ENCODE data around the gene PCNP. TPM values are rescaled to one million over a fixed set of nuclear protein-coding genes. Genes with fewer than 3 reads are reported as not detected.

Gene PCNP
- total and polyA plus RNA-seq, 9 donors, result 104 to 237 (median 164) TPM

DNA sequence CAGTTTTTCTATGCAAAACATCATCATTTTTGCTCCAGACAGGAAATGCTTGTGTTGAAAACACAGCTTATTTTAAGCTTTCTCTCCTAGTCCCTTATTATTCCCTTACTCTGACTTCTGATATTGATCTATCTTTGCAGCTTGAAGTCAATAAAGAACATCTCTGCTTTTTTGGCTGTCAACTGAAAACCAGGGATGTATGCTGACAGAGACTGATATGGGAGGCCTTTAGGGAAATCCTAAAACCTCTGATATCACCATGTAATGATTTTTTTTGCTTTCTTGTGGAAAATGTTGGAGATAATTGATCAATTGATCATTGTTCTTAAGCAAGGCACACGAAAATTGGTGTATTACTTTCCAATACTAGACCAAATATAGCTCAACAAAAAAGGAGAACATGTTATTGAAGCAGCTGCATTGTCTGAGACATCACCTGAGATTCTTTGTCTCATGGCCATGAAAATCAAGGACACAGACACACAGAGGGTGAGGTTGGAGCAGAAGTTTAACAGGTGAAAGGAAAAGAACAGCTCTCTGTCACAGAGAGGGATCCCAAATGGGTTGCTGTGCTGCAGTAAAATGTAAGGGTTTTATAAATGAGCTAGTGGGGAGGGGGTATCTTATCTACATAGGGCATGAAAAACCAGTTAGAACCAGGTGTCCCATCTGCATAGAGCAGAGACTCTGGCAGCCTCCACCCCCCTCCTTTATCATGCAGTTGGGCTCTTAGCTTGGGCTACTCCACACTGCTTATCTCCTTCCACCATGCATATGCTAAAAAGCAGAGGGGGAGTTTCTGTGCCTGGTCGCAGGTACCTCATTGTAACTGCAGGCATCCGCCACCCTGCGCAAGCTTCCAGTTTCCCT lies 43.9 kb upstream of the PCNP start:
- Histone ChIP-seq H3K27me3 (no peaks in the 10 kb centered on the region), H3K4me1 (ENCODE audit: insufficient read depth) (no peaks in the 10 kb centered on the region), H3K27ac (no peak overlapping the region), H3K4me3 (no peak overlapping the region), H3K36me3 (no peaks in the 10 kb centered on the region), H3K9me3 (peaks cover 0 to 3% of the 10 kb centered on the region in 2 donors)
- intact Hi-C loops (cut with DNase I), result no loop called here
- WGBS, 3 donors, result 71 to 77% (median 71%) methylated on average over 4 of the region's 4 CpGs
- TF ChIP-seq EP300 (IDR thresholded peaks at IDR 0.05) (no peak), CTCF (IDR thresholded peaks at IDR 0.05) (no peak), POLR2A (IDR thresholded peaks at IDR 0.05) (no peak)
- no peak for DNase-seq

GRCh38 chr3:101530686-101531047 lies 43.3 kb upstream of the PCNP start:
- Histone ChIP-seq H3K4me1 (ENCODE audit: insufficient read depth) (no peaks in the 10 kb centered on the region), H3K4me3 (no peak overlapping the region), H3K9me3 (peaks cover 0 to 3% of the 10 kb centered on the region in 2 donors), H3K36me3 (no peaks in the 10 kb centered on the region), H3K27ac (no peak overlapping the region), H3K27me3 (no peaks in the 10 kb centered on the region)
- TF ChIP-seq CTCF (IDR thresholded peaks at IDR 0.05) (no peak), EP300 (IDR thresholded peaks at IDR 0.05) (no peak), POLR2A (IDR thresholded peaks at IDR 0.05) (no peak)
- no peak for DNase-seq
- WGBS, 3 donors, result 44 to 66% (median 53%) methylated on average over 2 of the region's 2 CpGs
- intact Hi-C loops (cut with DNase I), result no loop called here

DNA sequence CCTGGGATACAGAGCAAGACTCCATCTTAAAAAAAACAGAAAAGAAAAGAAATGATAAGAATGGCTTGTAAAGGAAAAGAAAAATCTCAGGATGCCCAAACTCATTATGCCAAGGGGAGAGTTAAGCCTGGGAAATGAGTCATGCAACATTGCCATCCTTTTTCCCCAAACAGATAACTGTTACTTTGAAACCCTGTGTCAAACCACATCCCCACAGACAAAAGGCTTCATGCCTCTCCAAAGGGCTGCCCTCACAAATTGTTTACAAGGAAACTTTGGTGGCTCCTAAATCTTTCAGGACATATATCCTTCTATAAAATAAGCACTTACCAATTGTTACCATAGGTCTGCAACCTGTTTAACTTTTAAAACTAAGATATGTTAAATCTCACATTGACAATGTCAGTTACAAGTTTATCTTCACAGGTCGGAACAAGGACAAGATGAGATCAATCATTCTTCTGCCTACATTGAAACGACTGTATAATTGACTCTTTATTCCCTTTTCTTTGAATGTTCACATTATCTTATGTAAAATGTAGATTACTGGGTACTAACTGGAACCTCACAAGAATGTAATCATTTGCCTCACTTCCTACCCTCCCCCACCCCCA lies 42.4 kb upstream of the PCNP start:
- WGBS, 3 donors, result 15 to 43% (median 21%) methylated on average over 2 of the region's 2 CpGs

More for the DNA sequence above, 42.4 kb upstream of the PCNP start:
- Histone ChIP-seq H3K9me3 (no peaks in the 10 kb centered on the region), H3K36me3 (no peaks in the 10 kb centered on the region), H3K4me1 (ENCODE audit: insufficient read depth) (no peaks in the 10 kb centered on the region), H3K27me3 (no peaks in the 10 kb centered on the region), H3K27ac (no peak overlapping the region), H3K4me3 (no peak overlapping the region)
- TF ChIP-seq EP300 (IDR thresholded peaks at IDR 0.05) (no peak), CTCF (IDR thresholded peaks at IDR 0.05) (no peak), POLR2A (IDR thresholded peaks at IDR 0.05) (no peak)
- intact Hi-C loops (cut with DNase I), result no loop called here
- no peak for DNase-seq

Measured in ovary (tissue), 9 donors.